Esophagus muscularis mucosa (tissue), 4 donors: ENCODE measurements around the gene ANKRD35. TPM values are rescaled to one million over a fixed set of nuclear protein-coding genes. Genes with fewer than 3 reads are reported as not detected.
"Not testable (repeated sequence)": the region's sequence is repeated elsewhere in the genome, so short reads cannot be mapped to it uniquely, and the experiment has no call there.

Experiments
- DNase-seq: peaks from one replicate; pipeline ENCODE4 v3.0.0-alpha.2; 2017; ENCODE audit errors: extremely low spot score
- H3K27ac ChIP-seq, 4 donors: fragments of 200-600 bp; sonication (generic); replicated peaks in 1 of 4; 1 replicate in 3 of 4; 2 replicates in 1 of 4; pipeline ENCODE4 v1.5.1; 2016 to 2019; ENCODE audit warnings: mild to moderate bottlenecking in 1 of 4
- H3K27me3 ChIP-seq, 4 donors: fragments of 200-600 bp; sonication (generic); one replicate each; pipeline versions ENCODE4 v1.5.1 to v1.6.0; 2016 to 2019
- H3K36me3 ChIP-seq, 4 donors: fragments of 200-600 bp; sonication (generic); one replicate each; pipeline ENCODE4 v1.5.1; 2016 to 2019
- H3K4me1 ChIP-seq, 4 donors: fragments of 200-600 bp; sonication (generic); one replicate each; pipeline ENCODE4 v1.5.1; 2016 to 2019
- H3K4me3 ChIP-seq, 4 donors: fragments of 200-600 bp; sonication (generic); 1 replicate in 2 of 4; 2 replicates in 2 of 4; pipeline ENCODE4 v1.5.1; 2016 to 2019; ENCODE audit warnings: mild to moderate bottlenecking in 4 of 4, moderate library complexity in 1 of 4
- H3K9me3 ChIP-seq, 4 donors: fragments of 200-600 bp; sonication (generic); 1 replicate in 3 of 4; 2 replicates in 1 of 4; pipeline ENCODE4 v1.5.1; 2016 to 2019
- EP300 ChIP-seq: sonication (generic); formaldehyde crosslinking; IDR thresholded peaks from one replicate; pipeline ENCODE4 v1.6.1; 2017; ENCODE audit warnings: antibody characterized with exemption
- POLR2A ChIP-seq: fragments of 450-650 bp; IDR thresholded peaks from one replicate; pipeline ENCODE4 v1.6.1; 2017; ENCODE audit warnings: antibody characterized with exemption, moderate library complexity, mild to moderate bottlenecking, low read depth
- POLR2AphosphoS5 ChIP-seq, 2 donors: sonication (generic); formaldehyde crosslinking; IDR thresholded peaks; one replicate each; pipeline ENCODE4 v1.6.1; 2017; ENCODE audit warnings: antibody characterized with exemption in 2 of 2
- WGBS: methylation state at CpG from one replicate; pipeline ENCODE4 v1.1.5; 2018; 5-methylcytosine and 5-hydroxymethylcytosine counted together
- intact Hi-C: fragments of 100-400 bp; cut with DNase I; formaldehyde crosslinking; loops from one replicate; pipeline ENCODE4 v1.15.1; 2023
- total RNA-seq, 4 donors: library from RNA; depleted of rRNA; stranded (reverse); fragments of >200 nt; gene quantifications; one replicate each; pipeline versions ENCODE4 v1.1.0 to v1.2.1, GENCODE V29; 2016
- TF ChIP-seq, protein P1 (sequence below), 3 experiments: fragments of 200-600 bp in 2 of 3; fragments of 450-650 bp in 1 of 3; sonication (generic) in 2 of 3; IDR thresholded peaks; one replicate each; pipeline ENCODE4 v1.5.1; 2017 to 2019; ENCODE audit warnings: antibody characterized with exemption in 3 of 3, mild to moderate bottlenecking in 2 of 3, moderate library complexity in 1 of 3

ANKRD35 gene
- total RNA-seq, 4 donors from 2014 or later, result 4.0 to 11.1 (median 8.4) TPM

DNA sequence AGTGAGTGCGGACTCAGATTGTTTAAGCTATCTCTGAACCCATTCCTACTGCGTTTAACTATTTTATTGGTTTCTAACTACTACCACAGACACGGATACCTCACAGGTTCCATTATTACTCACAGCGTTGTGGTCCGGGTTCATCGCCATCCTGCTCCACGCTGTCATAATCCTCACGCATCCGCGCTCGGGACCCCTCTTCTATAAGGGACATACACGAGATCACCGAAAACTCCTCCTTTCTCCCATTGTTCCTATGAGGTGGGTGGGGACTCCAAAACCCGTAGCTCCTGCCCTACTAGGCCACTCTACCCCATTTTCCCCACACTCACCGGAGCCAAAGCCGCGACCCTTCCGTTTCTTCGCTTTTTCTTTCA is 41.0 kb upstream of the ANKRD35 start:
- H3K36me3 ChIP-seq, result peaks cover 0 to 43% (median 18%) of the 10 kb centered on the region in 4 donors
- TF ChIP-seq, protein P1, sequence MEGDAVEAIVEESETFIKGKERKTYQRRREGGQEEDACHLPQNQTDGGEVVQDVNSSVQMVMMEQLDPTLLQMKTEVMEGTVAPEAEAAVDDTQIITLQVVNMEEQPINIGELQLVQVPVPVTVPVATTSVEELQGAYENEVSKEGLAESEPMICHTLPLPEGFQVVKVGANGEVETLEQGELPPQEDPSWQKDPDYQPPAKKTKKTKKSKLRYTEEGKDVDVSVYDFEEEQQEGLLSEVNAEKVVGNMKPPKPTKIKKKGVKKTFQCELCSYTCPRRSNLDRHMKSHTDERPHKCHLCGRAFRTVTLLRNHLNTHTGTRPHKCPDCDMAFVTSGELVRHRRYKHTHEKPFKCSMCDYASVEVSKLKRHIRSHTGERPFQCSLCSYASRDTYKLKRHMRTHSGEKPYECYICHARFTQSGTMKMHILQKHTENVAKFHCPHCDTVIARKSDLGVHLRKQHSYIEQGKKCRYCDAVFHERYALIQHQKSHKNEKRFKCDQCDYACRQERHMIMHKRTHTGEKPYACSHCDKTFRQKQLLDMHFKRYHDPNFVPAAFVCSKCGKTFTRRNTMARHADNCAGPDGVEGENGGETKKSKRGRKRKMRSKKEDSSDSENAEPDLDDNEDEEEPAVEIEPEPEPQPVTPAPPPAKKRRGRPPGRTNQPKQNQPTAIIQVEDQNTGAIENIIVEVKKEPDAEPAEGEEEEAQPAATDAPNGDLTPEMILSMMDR (IDR thresholded peaks at IDR 0.05), result no peak
- no peak for TF ChIP-seq EP300
- TF ChIP-seq POLR2A, result no peak
- TF ChIP-seq POLR2AphosphoS5 (IDR thresholded peaks at IDR 0.05), result no peak

DNA sequence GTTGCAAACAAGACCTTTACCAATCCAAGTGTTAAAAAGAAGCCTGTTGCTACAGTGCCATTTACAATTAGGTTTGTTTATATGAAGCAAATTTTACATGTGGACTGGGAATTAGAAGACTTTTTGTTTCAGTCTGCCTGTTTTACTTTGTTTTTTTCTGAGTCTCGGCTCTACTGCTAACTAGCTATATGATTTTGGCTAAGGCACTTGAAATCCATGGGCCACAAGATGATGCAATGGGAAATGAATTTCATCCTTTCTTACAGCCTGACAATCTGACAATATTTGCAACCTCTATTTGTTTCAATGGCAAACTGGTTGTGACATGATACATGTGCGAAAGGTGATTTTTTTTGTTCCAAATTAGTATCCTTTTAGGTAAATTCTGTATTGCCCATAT is 36.6 kb upstream of the ANKRD35 start:
- H3K27me3 ChIP-seq, result no peaks in the 10 kb centered on the region
- no peaks in the 10 kb centered on the region for H3K9me3 ChIP-seq
- intact Hi-C loops, result no loop called here
- 63% methylated on average over 2 of the region's 2 CpGs for WGBS
- no peak overlapping the region for H3K4me3 ChIP-seq
- peaks cover 23 to 35% (median 35%) of the 10 kb centered on the region in 4 donors for H3K4me1 ChIP-seq
- DNase-seq, result no peak
- TF ChIP-seq, protein P1 (IDR thresholded peaks at IDR 0.05), result no peak
- TF ChIP-seq POLR2AphosphoS5 (IDR thresholded peaks at IDR 0.05) (no peak), EP300 (no peak), POLR2A (no peak)
- no peak overlapping the region for H3K27ac ChIP-seq
- peaks cover 0 to 30% (median 17%) of the 10 kb centered on the region in 4 donors for H3K36me3 ChIP-seq

More for the DNA sequence above, 41.0 kb upstream of the ANKRD35 start:
- Histone ChIP-seq H3K4me1 (peaks cover 10 to 25% (median 23%) of the 10 kb centered on the region in 4 donors), H3K9me3 (no peaks in the 10 kb centered on the region), H3K27me3 (no peaks in the 10 kb centered on the region), H3K4me3 (peak overlapping the region; percentile 71 to 85 (median 77)), H3K27ac (peak overlapping the region; percentile 87 to 96 (median 94))
- intact Hi-C loops, result loop anchor here (5.0 kb wide), 1 partner anchor 36 kb away; the partner anchor contains the start of genes ANKRD34A and POLR3GL
- no peak for DNase-seq
- 10% methylated on average over 19 of the region's 19 CpGs for WGBS

DNA sequence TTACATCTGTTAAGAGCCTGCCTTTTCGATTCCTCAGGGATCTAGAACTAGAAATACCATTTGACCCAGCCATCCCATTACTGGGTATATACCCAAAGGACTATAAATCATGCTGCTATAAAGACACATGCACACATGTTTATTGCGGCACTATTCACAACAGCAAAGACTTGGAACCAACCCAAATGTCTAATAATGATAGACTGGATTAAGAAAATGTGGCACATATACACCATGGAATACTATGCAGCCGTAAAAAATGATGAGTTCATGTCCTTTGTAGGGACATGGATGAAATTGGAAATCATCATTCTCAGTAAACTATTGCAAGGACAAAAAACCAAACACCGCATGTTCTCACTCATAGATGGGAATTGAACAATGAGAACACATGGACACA is 34.6 kb upstream of the ANKRD35 start:
- WGBS, result 84% methylated on average over 4 of the region's 4 CpGs

DNA sequence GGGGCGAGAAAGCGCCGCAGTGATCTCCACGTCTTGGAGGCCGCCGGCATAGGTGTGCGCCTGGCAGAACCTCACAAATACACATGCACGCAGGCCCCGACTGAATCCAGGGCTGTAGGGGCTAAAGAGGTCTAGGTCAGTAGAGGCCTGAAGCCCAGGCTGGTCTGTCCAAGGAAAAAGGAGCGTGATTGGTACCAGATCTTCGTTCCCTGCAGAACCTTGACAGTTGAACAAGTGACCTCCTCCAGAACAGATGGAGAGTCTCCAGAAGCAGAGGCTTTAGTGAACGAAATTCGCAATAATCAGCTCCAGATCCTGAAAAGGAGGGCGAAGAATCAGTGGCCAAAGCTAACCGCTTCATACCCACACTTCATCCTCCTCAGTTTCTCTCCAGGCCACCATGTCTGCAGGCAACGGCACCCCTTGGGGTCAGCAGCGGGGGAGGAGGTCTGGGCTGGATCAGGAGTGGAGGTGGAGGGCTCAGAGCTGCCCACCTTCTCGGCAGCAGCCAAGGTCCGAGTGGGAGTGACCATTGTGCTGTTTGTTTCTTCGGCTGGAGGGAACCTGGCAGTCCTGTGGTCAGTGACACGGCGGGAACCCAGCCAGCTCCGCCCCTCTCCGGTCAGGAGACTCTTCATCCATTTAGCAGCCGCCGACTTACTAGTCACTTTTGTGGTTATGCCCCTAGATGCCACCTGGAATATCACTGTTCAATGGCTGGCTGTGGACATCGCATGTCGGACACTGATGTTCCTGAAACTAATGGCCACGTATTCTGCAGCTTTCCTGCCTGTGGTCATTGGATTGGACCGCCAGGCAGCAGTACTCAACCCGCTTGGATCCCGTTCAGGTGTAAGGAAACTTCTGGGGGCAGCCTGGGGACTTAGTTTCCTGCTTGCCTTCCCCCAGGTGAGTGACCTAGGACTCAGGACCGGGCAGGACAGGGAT is 33.6 kb upstream of the ANKRD35 start:
- H3K36me3 ChIP-seq, result peaks cover 6 to 44% (median 34%) of the 10 kb centered on the region in 4 donors
- peak overlapping the region; percentile 82 to 93 (median 90) for H3K27ac ChIP-seq
- no peaks in the 10 kb centered on the region for H3K27me3 ChIP-seq
- no peak for DNase-seq
- peaks cover 20 to 32% (median 29%) of the 10 kb centered on the region in 4 donors for H3K4me1 ChIP-seq
- 2% methylated on average over 23 of the region's 33 CpGs for WGBS
- TF ChIP-seq POLR2AphosphoS5 (IDR thresholded peaks at IDR 0.05) (no peak), EP300 (no peak), POLR2A (no peak)
- TF ChIP-seq, protein P1 (IDR thresholded peaks at IDR 0.05), result no peak
- no peaks in the 10 kb centered on the region for H3K9me3 ChIP-seq
- peak overlapping the region; percentile 79 to 91 (median 80) for H3K4me3 ChIP-seq
- intact Hi-C loops, result loop anchor here (5.0 kb wide), 1 partner anchor 93 kb away; no protein-coding TSS in a partner anchor

More for the DNA sequence above, 34.6 kb upstream of the ANKRD35 start:
- DNase-seq, H3K9me3 ChIP-seq, intact Hi-C loops, H3K27me3 ChIP-seq, H3K27ac ChIP-seq, H3K4me3 ChIP-seq: not testable (repeated sequence)
- H3K36me3 ChIP-seq, result peaks cover 6 to 36% (median 25%) of the 10 kb centered on the region in 4 donors
- peaks cover 20 to 32% (median 29%) of the 10 kb centered on the region in 4 donors for H3K4me1 ChIP-seq
